Measurements from ENCODE around the gene RPS6KC1. TPM values are rescaled to one million over a fixed set of nuclear protein-coding genes. Genes with fewer than 3 reads are reported as not detected.
"Not testable (repeated sequence)": the region's sequence is repeated elsewhere in the genome, so short reads cannot be mapped to it uniquely, and the experiment has no call there.

RPS6KC1 gene
- total RNA-seq, 6 donors from 2014 or later: 8.3 to 31.4 (median 15.1) TPM

DNA sequence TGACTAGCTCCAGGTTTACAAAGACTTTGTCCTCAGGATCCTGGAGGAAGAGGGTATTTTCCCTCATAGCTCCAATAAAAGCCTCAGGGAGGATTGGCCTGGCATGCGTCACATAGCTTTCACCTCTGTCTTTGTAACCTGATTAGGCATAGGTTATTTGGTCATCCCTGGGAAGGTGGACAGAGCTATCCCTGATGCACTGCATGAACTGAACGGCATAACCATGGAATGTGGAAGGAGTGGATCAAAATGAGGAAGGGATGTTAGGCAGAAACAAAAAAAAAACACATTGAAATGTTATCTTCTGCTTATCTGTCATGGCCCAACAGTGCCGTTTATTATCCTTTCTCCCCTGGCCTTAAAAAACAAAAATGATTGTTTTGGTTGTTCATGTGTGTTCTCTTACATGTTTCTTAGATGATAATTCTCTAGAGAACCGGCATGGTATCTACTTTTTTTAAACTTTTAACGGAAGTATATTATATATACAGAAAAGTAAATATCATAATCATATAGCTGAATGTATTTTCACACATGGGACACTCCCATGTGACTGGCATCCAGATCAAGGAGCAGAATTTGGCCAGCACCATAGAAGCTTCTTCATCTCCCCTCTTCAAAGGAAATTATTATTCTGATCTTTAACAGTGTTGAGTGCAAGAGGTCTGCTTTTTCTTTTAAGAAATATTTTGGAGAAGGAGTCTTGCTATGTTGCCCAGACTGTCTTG lies 85.3 kb downstream of the RPS6KC1 start:
- WGBS, 2 donors: 79 to 88% methylated on average over 5 of the region's 5 CpGs
- Histone ChIP-seq H3K36me3 (no peaks in the 10 kb centered on the region), H3K27ac (no peak overlapping the region), H3K27me3 (no peaks in the 10 kb centered on the region), H3K4me3 (no peak overlapping the region), H3K4me1 (peaks cover 0 to 4% (median 0%) of the 10 kb centered on the region in 4 donors), H3K9me3 (no peaks in the 10 kb centered on the region)
- no peak for TF ChIP-seq POLR2A (IDR thresholded peaks at IDR 0.05)
- TF ChIP-seq EP300 (IDR thresholded peaks at IDR 0.05): no peak
- TF ChIP-seq POLR2AphosphoS5 (IDR thresholded peaks at IDR 0.05): no peak
- no peak for DNase-seq
- ATAC-seq (ENCODE audit: low FRiP score in 2 of 2): no peak

DNA sequence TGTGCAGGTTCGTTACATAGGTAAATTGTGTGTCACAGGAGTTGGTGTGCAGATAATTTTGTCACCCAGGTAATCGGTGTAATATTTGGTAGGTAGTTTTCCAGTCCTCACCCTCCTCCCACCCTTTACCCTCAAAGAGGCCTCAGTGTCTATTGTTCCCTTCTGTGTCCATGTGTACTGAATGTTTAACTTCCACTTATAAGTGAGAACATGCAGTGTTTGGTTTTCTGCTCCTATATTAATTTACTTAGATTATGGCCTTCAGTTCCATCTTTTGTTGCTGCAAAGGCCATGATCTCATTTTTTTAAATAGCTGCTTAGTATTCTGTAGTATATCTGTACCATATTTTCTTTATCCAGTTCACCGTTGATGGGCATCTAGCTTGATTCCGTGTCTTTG lies 87.3 kb downstream of the RPS6KC1 start:
- Histone ChIP-seq H3K9me3 (no peaks in the 10 kb centered on the region), H3K36me3 (no peaks in the 10 kb centered on the region), H3K27me3 (no peaks in the 10 kb centered on the region), H3K4me1 (peaks cover 0 to 4% (median 0%) of the 10 kb centered on the region in 4 donors), H3K27ac (no peak overlapping the region), H3K4me3 (no peak overlapping the region)
- no peak for TF ChIP-seq POLR2A (IDR thresholded peaks at IDR 0.05)
- no peak for TF ChIP-seq POLR2AphosphoS5 (IDR thresholded peaks at IDR 0.05)
- no peak for TF ChIP-seq EP300 (IDR thresholded peaks at IDR 0.05)
- TF ChIP-seq, protein P1, sequence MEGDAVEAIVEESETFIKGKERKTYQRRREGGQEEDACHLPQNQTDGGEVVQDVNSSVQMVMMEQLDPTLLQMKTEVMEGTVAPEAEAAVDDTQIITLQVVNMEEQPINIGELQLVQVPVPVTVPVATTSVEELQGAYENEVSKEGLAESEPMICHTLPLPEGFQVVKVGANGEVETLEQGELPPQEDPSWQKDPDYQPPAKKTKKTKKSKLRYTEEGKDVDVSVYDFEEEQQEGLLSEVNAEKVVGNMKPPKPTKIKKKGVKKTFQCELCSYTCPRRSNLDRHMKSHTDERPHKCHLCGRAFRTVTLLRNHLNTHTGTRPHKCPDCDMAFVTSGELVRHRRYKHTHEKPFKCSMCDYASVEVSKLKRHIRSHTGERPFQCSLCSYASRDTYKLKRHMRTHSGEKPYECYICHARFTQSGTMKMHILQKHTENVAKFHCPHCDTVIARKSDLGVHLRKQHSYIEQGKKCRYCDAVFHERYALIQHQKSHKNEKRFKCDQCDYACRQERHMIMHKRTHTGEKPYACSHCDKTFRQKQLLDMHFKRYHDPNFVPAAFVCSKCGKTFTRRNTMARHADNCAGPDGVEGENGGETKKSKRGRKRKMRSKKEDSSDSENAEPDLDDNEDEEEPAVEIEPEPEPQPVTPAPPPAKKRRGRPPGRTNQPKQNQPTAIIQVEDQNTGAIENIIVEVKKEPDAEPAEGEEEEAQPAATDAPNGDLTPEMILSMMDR (IDR thresholded peaks at IDR 0.05): no peak
- DNase-seq (no peak), ATAC-seq (ENCODE audit: low FRiP score in 2 of 2) (no peak)
- WGBS, 2 donors: 85 to 91% methylated on average over 4 of the region's 4 CpGs

DNA sequence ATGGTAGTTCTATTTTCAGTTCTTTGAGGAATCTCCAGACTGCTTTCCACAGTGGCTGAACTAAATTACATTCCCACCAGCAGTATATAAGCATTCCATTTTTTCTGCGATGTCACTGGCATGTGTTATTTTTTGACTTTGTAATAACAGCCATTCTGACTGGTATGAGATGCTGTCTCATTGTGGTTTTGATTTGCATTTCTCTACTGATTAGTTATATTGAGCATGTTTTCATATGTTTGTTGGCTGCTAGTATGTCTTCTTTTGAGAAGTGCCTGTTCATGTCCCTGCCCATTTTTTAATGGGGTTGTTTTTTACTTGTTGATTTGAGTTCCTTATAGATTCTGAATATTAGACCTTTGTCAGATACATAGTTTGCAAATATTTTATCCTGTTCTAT lies 87.9 kb downstream of the RPS6KC1 start:
- no peaks in the 10 kb centered on the region for H3K9me3 ChIP-seq
- H3K36me3 ChIP-seq: no peaks in the 10 kb centered on the region
- DNase-seq: no peak
- no peak for ATAC-seq (ENCODE audit: low FRiP score in 2 of 2)
- 85 to 89% methylated on average over 1 of the region's 1 CpG for WGBS, 2 donors
- no peak overlapping the region for H3K27ac ChIP-seq
- H3K27me3 ChIP-seq: no peaks in the 10 kb centered on the region
- no peak for TF ChIP-seq POLR2A (IDR thresholded peaks at IDR 0.05)
- no peak for TF ChIP-seq POLR2AphosphoS5 (IDR thresholded peaks at IDR 0.05)
- TF ChIP-seq EP300 (IDR thresholded peaks at IDR 0.05): no peak
- TF ChIP-seq, protein P1 (IDR thresholded peaks at IDR 0.05): no peak
- no peak overlapping the region for H3K4me3 ChIP-seq
- peaks cover 0 to 4% (median 0%) of the 10 kb centered on the region in 4 donors for H3K4me1 ChIP-seq

DNA sequence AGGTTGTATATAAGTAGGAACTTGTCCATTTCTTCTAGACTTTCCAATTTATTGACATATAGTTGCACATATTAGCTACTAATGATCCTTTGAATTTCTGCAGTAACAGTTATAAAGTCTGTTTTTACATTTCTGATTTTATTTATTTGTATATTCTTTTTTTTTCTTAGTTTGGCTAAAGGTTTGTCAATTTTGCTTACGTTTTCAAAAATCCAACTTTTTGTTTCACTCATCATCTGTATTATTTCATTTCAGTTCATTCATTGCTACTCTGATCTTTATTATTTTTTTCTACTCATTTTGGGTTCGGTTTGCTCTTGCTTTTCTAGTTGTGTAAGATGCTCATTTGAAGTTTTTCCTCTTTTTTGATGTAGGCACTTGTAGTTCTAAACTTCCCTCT lies 97.9 kb downstream of the RPS6KC1 start:
- Histone ChIP-seq H3K9me3 (no peaks in the 10 kb centered on the region), H3K4me3 (no peak overlapping the region), H3K4me1 (no peaks in the 10 kb centered on the region), H3K27me3 (no peaks in the 10 kb centered on the region), H3K36me3 (no peaks in the 10 kb centered on the region), H3K27ac (no peak overlapping the region)
- 93 to 95% methylated on average over 2 of the region's 2 CpGs for WGBS, 2 donors
- DNase-seq (no peak), ATAC-seq (ENCODE audit: low FRiP score in 2 of 2) (no peak)
- TF ChIP-seq POLR2A (IDR thresholded peaks at IDR 0.05): no peak
- TF ChIP-seq POLR2AphosphoS5 (IDR thresholded peaks at IDR 0.05): no peak
- TF ChIP-seq EP300 (IDR thresholded peaks at IDR 0.05): no peak
- TF ChIP-seq, protein P1 (IDR thresholded peaks at IDR 0.05): no peak

DNA sequence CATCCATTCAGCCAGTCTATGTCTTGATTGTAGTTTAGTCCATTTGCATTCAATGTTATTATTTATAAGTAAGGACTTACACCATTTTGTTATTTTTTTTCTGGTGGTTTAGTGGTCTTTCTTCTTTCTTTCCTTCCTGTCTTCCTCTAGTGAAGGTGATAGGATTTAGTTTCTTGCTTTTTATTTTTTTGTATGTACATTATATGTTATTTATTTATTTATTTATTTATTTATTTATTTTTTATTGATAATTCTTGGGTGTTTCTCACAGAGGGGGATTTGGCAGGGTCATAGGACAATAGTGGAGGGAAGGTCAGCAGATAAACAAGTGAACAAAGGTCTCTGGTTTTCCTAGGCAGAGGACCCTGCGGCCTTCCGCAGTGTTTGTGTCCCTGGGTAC lies 99.0 kb downstream of the RPS6KC1 start:
- ATAC-seq (ENCODE audit: low FRiP score in 2 of 2); H3K27me3 ChIP-seq; H3K36me3 ChIP-seq; H3K27ac ChIP-seq; H3K4me1 ChIP-seq; DNase-seq; H3K9me3 ChIP-seq; H3K4me3 ChIP-seq: not testable (repeated sequence)
- WGBS, 2 donors: no CpG with 5 or more reads among the region's 2 CpGs

Measured in upper lobe of left lung (tissue), 6 donors.